Caco-2 (cell line): ENCODE data around the gene MC4R. TPM values are rescaled to one million over a fixed set of nuclear protein-coding genes. Genes with fewer than 3 reads are reported as not detected.

ENCODE experiments used
- BruUV-seq: library from RNA; stranded (reverse); fragments of 400-500 nt; replicated peaks from 2 replicates; lab custom pipeline; 2021; lab: Mats Ljungman, UMichigan
- CTCF ChIA-PET: fragments of 300-600 bp; sonication (Branson Sonifier 250); formaldehyde crosslinking; loops from one replicate; lab custom pipeline; 2022; ENCODE audit warnings: antibody characterized with exemption; lab: Charles Lee
- POLR2A ChIA-PET: fragments of 300-600 bp; sonication (Branson Sonifier 250); formaldehyde crosslinking; loops from one replicate; lab custom pipeline; 2022; ENCODE audit warnings: antibody characterized with exemption; lab: Charles Lee
- DNase-seq, 2 experiments: peaks; one replicate each; pipeline versions ENCODE4 v3.0.0 to v3.0.0-alpha.2; 2020 to 2022
- H3K27me3 ChIP-seq: replicated peaks from 2 replicates; pipeline ENCODE4 v1.6.0; 2011; ENCODE audit warnings: low read length; ENCODE audit not compliant: control insufficient read depth, insufficient read depth
- H3K36me3 ChIP-seq: 2 replicates; pipeline ENCODE4 v1.5.1; 2011; ENCODE audit warnings: low read length; ENCODE audit not compliant: control insufficient read depth, insufficient read depth
- H3K4me1 ChIP-seq: fragments of 250-450 bp; sonication (Bioruptor Pico); 2 replicates; pipeline ENCODE4 v1.5.1; 2020; ENCODE audit warnings: mild to moderate bottlenecking
- H3K4me3 ChIP-seq: 2 replicates; pipeline ENCODE4 v1.5.1; 2011; ENCODE audit warnings: low read depth, mild to moderate bottlenecking, control low read depth, low read length
- H3K9me3 ChIP-seq: fragments of 250-450 bp; sonication (Bioruptor Pico); 2 replicates; pipeline ENCODE4 v1.5.1; 2020; ENCODE audit warnings: mild to moderate bottlenecking, moderate library complexity
- H3K27ac Mint-ChIP-seq: one replicate; pipeline ENCODE4 v1.8.0; 2022; ENCODE audit warnings: mixed read lengths; ENCODE audit not compliant: unreplicated experiment
- H3K27me3 Mint-ChIP-seq: one replicate; pipeline ENCODE4 v1.8.0; 2022; ENCODE audit warnings: mixed read lengths; ENCODE audit not compliant: insufficient read depth, unreplicated experiment
- H3K36me3 Mint-ChIP-seq: one replicate; pipeline ENCODE4 v1.8.0; 2022; ENCODE audit warnings: mild to moderate bottlenecking, mixed read lengths; ENCODE audit not compliant: insufficient read depth, unreplicated experiment
- H3K4me1 Mint-ChIP-seq: one replicate; pipeline ENCODE4 v1.8.0; 2022; ENCODE audit warnings: low read depth, mixed read lengths; ENCODE audit not compliant: unreplicated experiment
- H3K4me3 Mint-ChIP-seq: one replicate; pipeline ENCODE4 v1.8.0; 2022; ENCODE audit warnings: mild to moderate bottlenecking, moderate library complexity, mixed read lengths; ENCODE audit not compliant: unreplicated experiment
- H3K9me3 Mint-ChIP-seq: one replicate; pipeline ENCODE4 v1.8.0; 2022; ENCODE audit warnings: mixed read lengths; ENCODE audit not compliant: unreplicated experiment
- intact Hi-C: fragments of 100-400 bp; cut with micrococcal nuclease; formaldehyde crosslinking; loops from one replicate; pipeline ENCODE4 v1.10.0; 2022; ENCODE audit not compliant: unreplicated experiment
- total RNA-seq: library from RNA; stranded (reverse); gene quantifications from 2 replicates; pipeline ENCODE4 v1.2.3, GENCODE V29; 2022
- TF ChIP-seq, protein P1 (sequence below), 2 experiments: fragments of 200-600 bp in 1 of 2; IDR thresholded peaks; 1 replicate in 1 of 2; 2 replicates in 1 of 2; pipeline versions ENCODE4 v1.5.1 to v1.8.0; 2011 to 2022; ENCODE audit warnings: antibody characterized with exemption in 1 of 2, control low read depth in 1 of 2, inconsistent platforms in 1 of 2, low read depth in 1 of 2, low read length in 1 of 2, mild to moderate bottlenecking in 1 of 2, moderate library complexity in 1 of 2; ENCODE audit not compliant: insufficient read depth in 1 of 2, severe bottlenecking in 1 of 2, unreplicated experiment in 1 of 2

Gene MC4R
- total RNA-seq, 1 experiment from 2014 or later = not detected

DNA sequence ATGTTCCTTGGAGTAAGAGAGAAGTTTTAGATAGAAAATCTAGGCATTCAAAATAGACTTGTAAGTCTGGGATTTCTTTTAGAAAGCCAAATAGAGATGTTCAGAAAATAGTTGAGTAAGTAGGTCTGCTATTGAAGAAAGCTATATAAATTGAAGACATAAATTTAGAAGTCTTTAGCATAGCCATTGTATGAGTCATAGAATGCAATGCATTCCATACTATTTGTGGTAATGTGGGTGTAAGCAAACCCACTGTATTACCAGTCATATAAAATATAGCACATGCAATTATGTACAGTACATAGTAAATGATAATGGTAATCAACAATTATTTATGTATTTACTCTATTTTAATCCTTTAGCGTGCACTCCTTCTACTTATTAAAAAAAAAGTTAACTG is 14.1 kb downstream of the MC4R start:
- H3K9me3 ChIP-seq = no peaks in the 10 kb centered on the region
- Mint-ChIP-seq H3K27ac (no peak overlapping the region), H3K27me3 (no peaks in the 10 kb centered on the region), H3K36me3 (no peaks in the 10 kb centered on the region), H3K4me3 (no peak overlapping the region), H3K9me3 (no peaks in the 10 kb centered on the region), H3K4me1 (no peaks in the 10 kb centered on the region)
- no peaks in the 10 kb centered on the region for H3K4me1 ChIP-seq
- DNase-seq = no peak
- ChIA-PET CTCF (interaction anchor here (0.6 kb wide), 1 partner anchor 1050 kb away, joined by 3 read pairs; no protein-coding TSS in a partner anchor), POLR2A (no interaction called here)
- H3K4me3 ChIP-seq = no peak overlapping the region
- intact Hi-C loops = no loop called here
- TF ChIP-seq, protein P1, sequence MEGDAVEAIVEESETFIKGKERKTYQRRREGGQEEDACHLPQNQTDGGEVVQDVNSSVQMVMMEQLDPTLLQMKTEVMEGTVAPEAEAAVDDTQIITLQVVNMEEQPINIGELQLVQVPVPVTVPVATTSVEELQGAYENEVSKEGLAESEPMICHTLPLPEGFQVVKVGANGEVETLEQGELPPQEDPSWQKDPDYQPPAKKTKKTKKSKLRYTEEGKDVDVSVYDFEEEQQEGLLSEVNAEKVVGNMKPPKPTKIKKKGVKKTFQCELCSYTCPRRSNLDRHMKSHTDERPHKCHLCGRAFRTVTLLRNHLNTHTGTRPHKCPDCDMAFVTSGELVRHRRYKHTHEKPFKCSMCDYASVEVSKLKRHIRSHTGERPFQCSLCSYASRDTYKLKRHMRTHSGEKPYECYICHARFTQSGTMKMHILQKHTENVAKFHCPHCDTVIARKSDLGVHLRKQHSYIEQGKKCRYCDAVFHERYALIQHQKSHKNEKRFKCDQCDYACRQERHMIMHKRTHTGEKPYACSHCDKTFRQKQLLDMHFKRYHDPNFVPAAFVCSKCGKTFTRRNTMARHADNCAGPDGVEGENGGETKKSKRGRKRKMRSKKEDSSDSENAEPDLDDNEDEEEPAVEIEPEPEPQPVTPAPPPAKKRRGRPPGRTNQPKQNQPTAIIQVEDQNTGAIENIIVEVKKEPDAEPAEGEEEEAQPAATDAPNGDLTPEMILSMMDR (IDR thresholded peaks at IDR 0.05; ENCODE audit: insufficient read depth in 1 of 2, low read depth in 1 of 2, low read length in 1 of 2, severe bottlenecking in 1 of 2, unreplicated experiment in 1 of 2) = no peak
- no peaks in the 10 kb centered on the region for H3K27me3 ChIP-seq
- BruUV-seq = no TSS peak
- no peaks in the 10 kb centered on the region for H3K36me3 ChIP-seq

- H3K9me3 Mint-ChIP-seq = no peaks in the 10 kb centered on the region
- no peaks in the 10 kb centered on the region for H3K4me1 ChIP-seq
- H3K36me3 ChIP-seq = no peaks in the 10 kb centered on the region
- no peaks in the 10 kb centered on the region for H3K4me1 Mint-ChIP-seq
- H3K4me3 ChIP-seq = no peak overlapping the region
- H3K9me3 ChIP-seq = no peaks in the 10 kb centered on the region
- no peak overlapping the region for H3K27ac Mint-ChIP-seq
- no peaks in the 10 kb centered on the region for H3K27me3 ChIP-seq
- no peaks in the 10 kb centered on the region for H3K27me3 Mint-ChIP-seq
- POLR2A ChIA-PET = no interaction called here
- H3K4me3 Mint-ChIP-seq = no peak overlapping the region
- no peak for DNase-seq
- intact Hi-C loops = no loop called here
- TF ChIP-seq, protein P1 (IDR thresholded peaks at IDR 0.05; ENCODE audit: insufficient read depth in 1 of 2, low read depth in 1 of 2, low read length in 1 of 2, severe bottlenecking in 1 of 2, unreplicated experiment in 1 of 2) = no peak
- no peaks in the 10 kb centered on the region for H3K36me3 Mint-ChIP-seq
- BruUV-seq = no TSS peak
- CTCF ChIA-PET = no interaction called here
These were observed 21.6 kb downstream of the MC4R start for GRCh38 chr18:60350941-60351340.

DNA sequence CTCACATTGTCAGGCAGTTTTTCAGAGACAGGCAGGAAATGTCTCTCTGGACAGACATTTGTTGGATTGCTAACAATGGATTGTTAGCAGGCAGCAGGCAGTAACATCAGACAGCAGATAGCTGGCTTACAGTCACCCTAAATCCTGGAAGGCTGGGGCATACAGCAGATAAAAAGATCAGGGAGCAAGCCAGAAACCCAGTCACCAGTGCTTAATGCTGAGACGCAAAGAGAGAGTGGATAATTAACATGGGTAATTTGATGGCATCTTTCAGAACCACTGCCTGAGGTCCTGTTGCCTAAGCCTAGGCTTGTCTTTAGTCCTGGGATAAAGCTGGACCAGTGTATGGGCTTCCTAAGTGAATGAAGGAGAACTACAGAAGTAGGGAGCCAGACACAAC is 22.4 kb downstream of the MC4R start:
- H3K9me3 ChIP-seq = no peaks in the 10 kb centered on the region
- Mint-ChIP-seq H3K27me3 (no peaks in the 10 kb centered on the region), H3K27ac (no peak overlapping the region), H3K4me1 (no peaks in the 10 kb centered on the region), H3K4me3 (no peak overlapping the region), H3K36me3 (no peaks in the 10 kb centered on the region), H3K9me3 (no peaks in the 10 kb centered on the region)
- intact Hi-C loops = no loop called here
- POLR2A ChIA-PET = no interaction called here
- CTCF ChIA-PET = no interaction called here
- no TSS peak for BruUV-seq
- no peaks in the 10 kb centered on the region for H3K27me3 ChIP-seq
- H3K36me3 ChIP-seq = no peaks in the 10 kb centered on the region
- no peak for DNase-seq
- no peaks in the 10 kb centered on the region for H3K4me1 ChIP-seq
- TF ChIP-seq, protein P1 (IDR thresholded peaks at IDR 0.05; ENCODE audit: insufficient read depth in 1 of 2, low read depth in 1 of 2, low read length in 1 of 2, severe bottlenecking in 1 of 2, unreplicated experiment in 1 of 2) = no peak
- H3K4me3 ChIP-seq = no peak overlapping the region
